ENCODE data around the gene TPK1.

- TF ChIP-seq EZH2 (IDR thresholded peaks at IDR 0.05) (no peak), POLR2AphosphoS5 (IDR thresholded peaks at IDR 0.05; ENCODE audit: borderline replicate concordance, low read depth, low read length) (no peak)
These were observed 390.3 kb downstream of the TPK1 start for GRCh38 chr7:144445590-144445989.
